GM21528 (cell line): Measurements from ENCODE around the gene STIM1.

Experiments used
- ATAC-seq: cut with Tn5 transposase; IDR thresholded peaks from one replicate; pipeline ENCODE4 v1.9.1; 2021; ENCODE audit warnings: mild to moderate bottlenecking, moderate library complexity; ENCODE audit not compliant: unreplicated experiment, low FRiP score

The STIM1 gene

DNA sequence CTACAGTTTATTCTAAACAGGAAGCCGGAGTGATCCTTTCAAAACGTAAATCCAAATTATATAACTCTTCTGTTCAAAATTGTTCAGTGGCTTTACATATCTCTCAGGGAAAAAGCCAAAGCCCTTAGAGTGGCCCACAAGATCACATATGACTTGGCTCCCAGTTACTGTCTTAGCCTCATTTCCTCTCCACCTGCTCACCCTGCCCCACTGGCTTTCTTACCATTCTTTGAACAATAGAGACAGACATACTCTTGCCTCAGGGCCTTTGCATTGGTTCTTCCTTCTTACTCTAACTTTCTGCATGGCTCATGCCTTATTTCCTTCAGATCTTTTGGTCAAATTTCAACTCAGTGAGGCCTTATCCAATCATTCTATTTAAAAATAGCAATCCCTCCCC lies 52.1 kb downstream of the STIM1 start:
- ATAC-seq = no peak

DNA sequence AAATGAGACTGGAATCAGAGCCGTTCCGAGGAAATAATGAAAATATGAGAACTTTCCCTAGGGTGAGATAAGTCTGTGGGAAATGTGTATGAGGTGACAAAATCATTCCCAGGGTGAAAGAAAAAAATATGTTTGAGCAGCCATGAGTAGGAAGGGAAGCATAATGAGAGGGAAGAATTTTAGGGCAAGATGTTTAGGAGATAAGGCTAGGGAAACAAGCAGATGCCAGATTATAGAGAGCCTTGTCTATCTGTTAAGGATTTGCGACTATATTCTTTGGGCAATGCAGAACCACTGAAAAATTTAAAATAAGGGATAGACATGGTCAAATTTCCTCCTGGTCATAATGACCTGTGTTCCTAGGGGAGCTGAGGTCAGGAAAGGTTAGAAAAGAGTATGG lies 54.4 kb downstream of the STIM1 start:
- ATAC-seq = no peak

DNA sequence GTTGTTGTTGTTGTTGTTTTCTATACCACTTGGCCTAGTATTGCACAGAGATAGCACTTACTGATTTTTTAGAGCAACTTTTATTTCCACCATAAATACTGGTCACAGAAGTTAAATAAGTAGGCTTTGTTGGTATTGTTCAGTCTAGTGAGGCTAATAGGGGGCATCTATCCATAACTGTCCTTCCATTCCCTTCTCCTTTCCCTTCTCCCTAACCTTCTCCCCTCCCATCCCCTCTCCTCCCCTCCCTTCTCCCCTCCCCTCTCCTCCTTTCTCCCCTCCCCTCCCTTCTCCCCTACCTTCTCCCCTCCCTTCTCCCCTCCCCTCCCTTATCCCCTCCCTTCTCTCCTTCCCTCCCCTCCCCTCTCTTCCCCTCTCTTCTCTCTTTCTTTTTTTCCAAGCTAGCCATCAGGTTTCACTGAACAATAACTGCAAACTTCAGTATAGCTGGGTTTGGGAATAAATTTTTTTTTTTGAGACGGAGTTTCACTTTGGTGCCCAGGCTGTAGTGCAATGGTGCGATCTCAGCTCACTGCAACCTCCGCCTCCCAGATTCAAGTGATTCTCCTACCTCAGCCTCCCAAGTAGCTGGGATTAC lies 56.5 kb downstream of the STIM1 start:
- ATAC-seq = no peak

DNA sequence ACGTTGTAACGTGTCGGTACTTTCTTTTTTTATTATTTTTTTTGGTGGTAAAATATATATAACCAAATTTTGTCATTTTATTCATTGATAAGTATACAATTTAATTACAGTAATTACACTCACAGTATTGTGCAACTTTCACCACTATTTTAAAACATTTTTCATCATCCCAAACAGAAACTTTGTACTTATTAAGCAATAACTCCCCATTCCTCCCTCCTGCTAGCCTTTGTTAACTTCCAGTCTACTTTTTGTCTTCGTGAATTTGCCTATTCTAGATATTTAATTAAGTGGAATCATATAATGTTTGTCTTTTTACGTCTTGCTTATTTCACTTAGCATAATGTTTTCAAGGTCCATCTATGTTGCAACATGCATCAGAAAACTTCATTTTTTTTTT lies 58.5 kb downstream of the STIM1 start:
- no peak for ATAC-seq

DNA sequence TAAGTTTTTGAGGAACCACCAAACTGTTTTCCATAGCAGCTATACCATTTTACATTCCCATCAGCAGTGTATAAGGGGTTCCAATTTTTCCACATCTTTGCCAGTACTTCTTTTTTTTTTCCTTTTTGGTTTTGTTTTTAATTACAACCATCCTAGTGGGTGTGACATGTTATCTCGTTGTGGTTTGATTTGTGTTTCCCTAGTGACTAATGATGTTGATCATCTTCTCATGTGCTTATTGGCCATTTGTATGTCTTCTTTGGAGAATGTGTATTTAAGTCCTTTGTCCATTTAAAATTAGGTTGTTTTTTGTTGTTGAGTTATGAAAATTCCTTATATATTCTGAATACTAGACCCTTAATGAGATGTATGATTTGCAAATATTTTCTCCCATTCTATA lies 59.3 kb downstream of the STIM1 start:
- no peak for ATAC-seq

DNA sequence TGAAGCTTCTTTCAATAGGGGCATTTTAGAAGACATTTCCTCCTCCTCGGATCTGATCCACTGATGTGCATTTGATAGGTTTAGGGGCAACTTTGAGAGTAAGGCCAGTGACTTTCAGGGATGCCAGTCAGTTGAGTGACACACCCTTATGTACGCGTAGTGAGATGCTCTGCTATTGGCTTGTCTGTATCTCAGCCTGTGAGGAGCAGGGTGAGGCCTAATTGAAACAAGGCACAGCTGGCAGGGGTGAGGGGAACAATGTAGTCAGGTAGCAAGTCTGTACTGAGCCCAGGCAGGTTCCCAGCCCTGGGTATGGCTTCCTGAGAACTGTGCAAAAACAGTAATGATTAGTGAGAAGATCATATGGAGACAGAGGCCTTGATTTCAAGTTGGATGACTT lies 61.5 kb downstream of the STIM1 start:
- ATAC-seq = no peak

DNA sequence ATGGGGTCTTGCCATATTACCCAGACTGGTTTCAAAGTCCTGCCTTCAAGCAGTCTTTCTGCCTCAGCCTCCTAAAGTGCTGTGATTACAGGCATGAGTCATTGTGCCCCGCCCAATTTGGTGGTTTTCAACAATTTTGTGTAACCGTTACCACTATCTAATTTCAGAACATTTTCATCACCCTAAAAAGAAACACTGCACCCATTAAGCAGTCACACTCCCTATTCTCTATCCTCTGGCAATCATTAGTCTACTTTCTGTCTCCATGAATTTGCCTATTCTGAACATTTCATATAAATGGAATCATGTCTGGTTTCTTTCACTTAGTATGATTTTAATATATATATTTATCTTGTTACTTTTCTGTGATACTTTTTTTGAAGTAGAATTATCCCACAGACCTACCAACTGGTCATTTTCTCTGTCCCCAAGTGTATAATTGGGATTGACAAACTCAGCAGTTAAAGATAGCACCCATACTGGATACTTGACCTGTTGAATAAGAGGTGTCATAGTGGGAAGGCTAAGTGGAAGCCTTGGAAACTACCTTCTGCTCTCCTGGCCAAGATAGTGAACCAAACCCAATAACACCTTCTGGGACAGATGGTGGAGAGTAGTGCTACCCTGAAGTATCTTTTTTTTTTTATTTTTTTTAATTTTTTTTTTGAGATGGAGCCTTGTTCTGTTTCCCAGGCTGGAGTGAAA lies 64.8 kb downstream of the STIM1 start:
- ATAC-seq = peak; percentile 73

DNA sequence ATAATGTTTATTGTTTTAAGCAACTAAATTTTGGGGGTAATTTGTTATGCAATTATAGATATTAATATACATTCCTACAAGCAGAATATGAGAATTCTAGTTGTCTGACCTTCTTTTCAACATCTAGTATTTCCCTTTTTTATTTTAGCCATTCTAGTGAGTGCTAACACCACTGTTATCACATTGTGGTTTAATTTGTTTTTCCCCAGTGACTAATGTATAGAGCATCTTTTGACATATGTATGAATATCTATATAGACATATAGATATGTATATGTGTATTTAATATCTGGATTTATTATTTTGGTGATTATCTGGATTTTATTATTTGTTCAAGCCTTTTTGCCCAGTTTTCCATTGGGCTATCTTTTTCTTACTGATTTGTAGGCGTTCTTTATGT lies 66.6 kb downstream of the STIM1 start:
- no peak for ATAC-seq

DNA sequence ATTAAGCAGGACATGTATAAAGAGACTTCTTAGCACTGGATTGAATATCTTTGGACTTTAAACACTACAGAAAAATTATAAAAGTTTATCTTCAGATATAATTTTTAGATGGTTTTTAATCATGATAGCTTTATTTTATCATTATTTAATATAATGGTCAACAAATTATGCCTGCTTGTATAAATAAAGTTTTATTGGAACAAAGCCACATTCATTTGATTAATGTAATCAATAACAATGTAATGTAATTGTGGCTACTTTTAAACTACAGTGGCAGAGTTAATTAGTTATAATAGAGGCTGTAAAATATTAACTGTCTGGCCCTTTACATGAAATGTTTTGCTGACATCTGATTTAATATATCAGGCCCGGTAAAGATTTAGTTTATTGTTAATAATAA lies 70.0 kb downstream of the STIM1 start:
- no peak for ATAC-seq

DNA sequence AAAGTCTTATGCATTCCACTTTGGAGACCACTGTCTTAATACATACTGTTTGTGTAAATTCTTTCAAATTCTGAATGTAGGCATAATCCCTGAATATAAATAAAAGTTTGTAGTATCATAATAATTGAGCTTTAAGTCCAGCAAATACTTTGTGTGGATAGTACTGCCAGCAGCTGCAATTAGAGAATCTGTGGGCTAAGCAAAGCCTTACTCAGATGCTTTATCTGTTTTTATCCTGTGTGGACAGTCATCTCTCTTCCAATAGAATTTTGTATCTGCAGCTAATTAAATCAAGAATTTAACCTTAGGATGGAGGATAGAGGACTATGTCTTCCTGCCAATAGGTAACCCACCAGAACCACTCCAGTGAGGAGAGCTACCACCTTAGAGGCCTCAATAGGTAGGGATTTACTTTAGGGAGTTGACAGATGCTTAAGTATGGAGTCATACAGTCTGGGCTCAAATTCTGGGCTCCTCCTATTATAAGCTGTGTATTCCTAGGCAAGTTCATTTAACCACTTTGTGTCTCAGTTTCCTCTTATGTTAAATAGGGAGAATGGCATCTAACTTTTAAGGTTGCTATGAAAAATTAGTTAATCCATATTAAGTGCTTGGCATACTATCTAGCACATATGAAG lies 71.1 kb downstream of the STIM1 start:
- ATAC-seq = no peak

DNA sequence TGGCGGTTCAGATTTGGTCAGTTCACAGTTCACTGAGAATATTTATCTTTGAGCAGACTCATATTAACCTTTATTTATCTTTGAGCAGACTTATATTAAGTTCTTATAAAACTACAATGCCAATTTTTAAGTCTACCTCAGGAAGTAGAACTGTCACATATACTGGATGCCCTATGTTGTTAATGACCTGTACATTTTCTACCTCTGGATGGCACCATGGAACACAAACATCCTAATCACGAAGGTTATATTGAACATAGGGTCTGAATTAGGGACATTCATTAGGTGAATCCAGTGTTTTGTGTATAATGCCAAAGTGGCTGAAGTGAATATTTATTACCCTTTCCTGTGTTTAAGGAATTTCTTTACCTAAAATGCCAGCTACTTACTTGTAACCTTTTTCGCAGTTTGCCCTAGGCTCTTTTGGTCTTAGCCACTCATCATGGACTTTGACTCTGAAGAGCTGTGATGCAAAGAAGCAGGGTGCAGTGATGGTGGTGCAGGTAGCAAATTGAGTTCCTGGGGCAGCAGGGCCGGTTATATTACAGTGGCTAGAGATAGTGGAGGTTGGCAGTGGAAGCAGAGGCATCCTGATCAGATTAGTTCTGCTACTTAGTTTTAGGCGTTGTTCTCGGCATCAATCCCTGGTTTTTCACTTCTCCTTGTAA lies 71.8 kb downstream of the STIM1 start:
- no peak for ATAC-seq

DNA sequence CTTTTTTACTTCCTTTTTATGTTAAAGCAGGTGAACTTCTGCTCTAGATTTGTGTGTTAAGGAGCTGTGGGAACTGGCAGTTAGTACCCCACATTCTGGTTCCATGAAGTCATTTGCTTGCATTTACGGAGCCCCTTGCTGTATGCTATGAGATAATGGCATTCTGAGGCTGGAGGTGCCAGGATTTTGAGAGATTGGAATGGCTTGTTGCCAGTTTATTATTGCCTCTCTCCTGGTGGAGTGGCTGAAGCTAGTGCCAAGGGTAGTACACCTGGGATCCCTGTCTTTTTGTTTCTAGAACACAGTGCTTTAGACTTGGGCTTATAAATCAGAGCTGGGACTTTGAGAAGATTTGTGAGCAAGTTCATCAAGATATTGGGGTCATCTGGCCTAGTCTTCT lies 73.8 kb downstream of the STIM1 start:
- no peak for ATAC-seq

DNA sequence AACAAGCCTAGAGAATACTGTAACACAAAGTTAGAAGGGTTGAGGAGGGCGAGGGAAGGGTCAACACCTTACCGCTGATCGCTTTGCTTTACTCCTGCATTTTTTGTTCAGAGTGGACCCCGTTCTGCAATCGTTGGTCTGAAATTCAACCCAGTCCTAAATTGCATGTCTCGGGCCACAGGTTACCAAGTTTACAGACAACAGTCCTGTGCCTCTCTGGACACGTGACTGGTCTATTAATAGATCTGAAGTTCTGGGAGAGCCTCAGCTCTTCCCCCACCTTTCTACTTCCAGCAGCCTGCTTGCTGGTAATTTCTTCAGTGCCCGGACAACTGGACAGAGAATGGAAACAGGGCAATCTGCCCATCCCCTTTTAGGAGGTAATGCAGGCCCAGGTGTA lies 74.2 kb downstream of the STIM1 start:
- ATAC-seq = no peak

DNA sequence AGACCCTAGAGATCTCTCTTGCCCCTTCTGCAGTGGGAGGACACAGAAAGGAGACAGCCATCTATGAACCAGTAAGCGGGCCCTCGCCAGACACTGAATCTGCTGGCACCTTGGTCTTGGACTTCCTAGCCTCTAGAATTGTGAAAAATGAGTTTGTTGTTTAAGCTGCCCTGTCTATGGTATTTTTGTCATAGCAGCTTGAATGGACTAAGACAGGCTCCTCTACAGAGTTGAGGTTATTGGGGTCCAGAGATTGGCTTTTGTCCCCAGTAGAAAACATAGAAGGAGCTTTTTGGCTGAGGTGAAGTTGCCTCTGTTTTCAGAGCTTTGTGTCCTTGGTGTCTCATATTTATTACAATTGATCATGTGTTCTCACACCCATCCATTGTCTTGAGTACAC lies 77.2 kb downstream of the STIM1 start:
- no peak for ATAC-seq

DNA sequence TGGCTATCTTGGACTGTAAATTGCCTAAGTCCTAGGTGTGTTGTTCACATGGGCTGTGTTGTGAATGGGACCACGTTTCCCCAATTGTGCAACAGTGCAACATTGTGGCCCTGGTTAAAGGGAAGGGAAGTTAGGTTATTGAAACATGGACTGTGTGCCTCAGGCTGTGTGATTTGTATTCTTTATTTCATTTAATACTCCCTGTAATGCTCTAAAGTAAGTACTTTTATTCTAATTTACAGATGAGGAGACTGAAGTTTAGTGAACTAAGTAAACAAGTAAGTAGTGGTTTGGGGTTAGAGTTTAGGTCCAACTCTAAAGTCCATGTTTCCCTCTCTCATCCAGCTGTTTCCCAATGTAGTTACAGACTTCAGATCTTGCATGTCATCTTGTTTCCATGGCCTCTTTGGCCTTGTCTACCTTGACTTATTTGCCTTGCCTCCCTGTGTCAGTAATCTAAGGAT lies 77.7 kb downstream of the STIM1 start:
- ATAC-seq = no peak

DNA sequence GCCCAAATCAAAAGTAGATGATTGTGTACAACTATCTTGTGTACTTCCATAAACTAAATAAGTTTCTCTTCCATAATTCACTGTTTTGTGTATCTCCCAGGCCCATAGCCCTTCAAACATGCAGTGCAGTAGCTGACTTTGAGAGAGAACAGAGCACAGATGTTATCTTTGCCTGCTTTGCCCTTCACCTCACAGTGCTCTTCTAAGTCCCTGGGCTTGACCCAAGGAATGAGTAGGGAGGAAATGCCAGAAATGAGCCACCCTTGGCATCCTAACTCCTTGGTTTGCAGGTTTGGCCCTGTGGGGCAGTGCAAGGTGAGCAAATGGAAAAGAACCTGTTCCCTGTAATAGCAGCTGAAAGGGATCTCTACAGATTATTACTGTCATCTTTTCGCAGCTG lies 79.2 kb downstream of the STIM1 start:
- ATAC-seq = no peak

DNA sequence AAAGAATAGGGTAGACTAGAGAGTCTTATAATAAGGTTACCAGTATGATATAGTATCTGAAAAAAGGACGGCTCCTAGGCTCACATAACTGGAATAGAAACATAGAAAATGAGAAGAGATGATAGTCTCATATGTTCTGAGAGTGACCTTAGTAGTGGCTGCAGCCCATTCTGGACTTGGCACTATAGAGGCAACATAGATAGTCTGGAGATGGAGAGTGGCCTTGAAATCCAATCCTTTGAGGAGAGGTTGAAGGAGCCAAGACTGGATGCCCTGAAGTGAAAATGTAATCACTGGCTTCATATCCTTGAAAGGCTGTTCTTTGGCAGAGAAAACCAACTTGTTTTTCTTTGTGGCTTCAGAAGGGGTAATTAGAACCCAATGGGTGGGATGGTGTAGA lies 81.1 kb downstream of the STIM1 start:
- no peak for ATAC-seq

DNA sequence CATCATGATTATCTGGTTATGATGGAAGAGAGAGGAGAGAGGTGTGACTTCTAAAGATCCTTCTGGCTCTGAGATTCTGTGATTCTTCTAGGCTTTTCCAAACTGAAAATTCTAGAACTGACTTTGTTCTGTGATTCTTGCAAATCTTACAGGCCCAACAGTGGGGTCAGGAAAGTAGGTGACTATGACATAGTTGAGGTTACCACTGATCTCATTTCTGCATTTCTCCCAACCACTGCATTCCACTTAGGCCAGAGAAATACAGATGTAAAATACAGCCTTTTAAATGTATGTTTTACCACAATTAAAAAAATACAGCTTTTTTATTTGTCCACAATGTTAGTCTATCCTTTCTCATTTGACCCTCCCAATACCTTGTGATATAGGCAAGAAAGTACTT lies 83.7 kb downstream of the STIM1 start:
- no peak for ATAC-seq

DNA sequence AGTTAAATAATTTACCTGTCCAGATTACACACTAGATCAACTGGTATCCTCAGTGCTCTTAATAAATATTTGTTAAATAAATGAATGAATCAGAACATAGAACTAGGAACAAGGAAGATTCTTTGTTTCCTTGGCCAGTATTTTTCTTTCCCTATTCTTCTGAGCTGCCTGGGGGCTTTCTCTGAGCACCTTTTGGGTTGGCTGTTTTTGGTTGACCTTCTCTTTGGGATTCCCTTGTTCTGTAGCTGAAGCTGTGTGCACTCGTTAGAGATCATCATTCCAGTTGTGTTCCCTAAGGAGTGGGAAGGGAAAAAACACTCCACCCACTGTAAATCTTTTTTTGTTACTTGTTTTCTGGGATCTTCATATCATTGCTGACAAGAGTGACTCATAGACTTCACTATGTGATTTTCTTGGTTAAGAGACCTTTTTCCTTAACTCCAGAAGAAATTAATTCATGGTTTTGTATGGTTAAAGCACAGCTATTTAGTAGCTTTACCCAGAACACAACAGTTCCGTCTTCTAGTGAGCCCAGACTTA lies 84.3 kb downstream of the STIM1 start:
- no peak for ATAC-seq

DNA sequence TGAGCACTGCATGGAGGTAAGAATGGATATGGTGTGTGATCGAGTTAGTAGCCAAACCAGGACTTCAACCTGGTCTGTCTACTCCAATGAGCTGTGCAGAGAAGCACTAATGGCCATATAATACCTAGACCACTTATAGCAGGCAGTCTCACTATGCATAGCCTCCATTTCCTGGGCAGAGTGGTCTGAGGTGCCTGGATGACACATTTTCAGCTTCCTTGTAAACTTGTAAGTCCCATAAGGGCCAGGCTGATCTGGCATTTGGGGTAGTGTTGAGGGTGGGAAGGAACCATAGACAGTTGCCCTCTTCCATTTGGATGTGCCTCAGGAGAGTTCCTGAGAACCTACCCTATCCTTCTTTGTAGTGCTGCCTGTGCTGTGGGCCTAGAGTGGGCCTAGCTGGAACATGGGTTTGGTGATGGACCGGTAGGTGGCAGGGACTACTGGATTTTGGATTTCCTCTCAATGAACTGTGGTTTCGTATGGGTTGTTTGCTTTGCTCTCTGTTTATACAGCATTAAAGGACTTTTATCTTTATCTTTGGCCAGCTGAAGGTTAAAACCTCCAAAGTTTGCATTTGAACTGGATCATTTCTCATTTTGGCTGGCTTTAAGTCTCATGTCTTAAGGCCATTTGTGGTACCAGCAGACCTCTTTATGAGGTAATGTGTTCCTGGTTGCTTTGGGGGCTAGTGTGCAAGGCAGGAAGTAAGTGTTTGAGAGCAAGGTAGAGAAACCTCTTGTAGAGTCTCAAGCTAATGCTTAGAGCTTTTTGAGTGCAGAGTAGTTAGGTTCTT lies 86.9 kb downstream of the STIM1 start:
- ATAC-seq = no peak
